ENCODE data around the gene ASB10. TPM values are rescaled to one million over a fixed set of nuclear protein-coding genes. Genes with fewer than 3 reads are reported as not detected.

ASB10 gene
- total RNA-seq, 6 experiments from 2014 or later = not detected

GRCh38 chr7:151211155-151211772 lies 24.2 kb upstream of the ASB10 start:
- no peaks in the 10 kb centered on the region for H3K4me1 ChIP-seq
- intact Hi-C loops (cut with DNase I) = no loop called here
- peaks cover 0 to 31% (median 11%) of the 10 kb centered on the region in 4 donors for H3K36me3 ChIP-seq
- H3K4me3 ChIP-seq = no peak overlapping the region
- no peaks in the 10 kb centered on the region for H3K9me3 ChIP-seq
- ATAC-seq (no peak), DNase-seq (no peak)
- no peak overlapping the region for H3K27ac ChIP-seq
- WGBS (ENCODE audit: insufficient coverage, low coverage, low lambda C conversion rate, missing lambda C conversion rate) = 78% methylated on average over 3 of the region's 3 CpGs
- H3K27me3 ChIP-seq = no peaks in the 10 kb centered on the region
- no peak for TF ChIP-seq POLR2A (IDR thresholded peaks at IDR 0.05)
- TF ChIP-seq, protein P1, sequence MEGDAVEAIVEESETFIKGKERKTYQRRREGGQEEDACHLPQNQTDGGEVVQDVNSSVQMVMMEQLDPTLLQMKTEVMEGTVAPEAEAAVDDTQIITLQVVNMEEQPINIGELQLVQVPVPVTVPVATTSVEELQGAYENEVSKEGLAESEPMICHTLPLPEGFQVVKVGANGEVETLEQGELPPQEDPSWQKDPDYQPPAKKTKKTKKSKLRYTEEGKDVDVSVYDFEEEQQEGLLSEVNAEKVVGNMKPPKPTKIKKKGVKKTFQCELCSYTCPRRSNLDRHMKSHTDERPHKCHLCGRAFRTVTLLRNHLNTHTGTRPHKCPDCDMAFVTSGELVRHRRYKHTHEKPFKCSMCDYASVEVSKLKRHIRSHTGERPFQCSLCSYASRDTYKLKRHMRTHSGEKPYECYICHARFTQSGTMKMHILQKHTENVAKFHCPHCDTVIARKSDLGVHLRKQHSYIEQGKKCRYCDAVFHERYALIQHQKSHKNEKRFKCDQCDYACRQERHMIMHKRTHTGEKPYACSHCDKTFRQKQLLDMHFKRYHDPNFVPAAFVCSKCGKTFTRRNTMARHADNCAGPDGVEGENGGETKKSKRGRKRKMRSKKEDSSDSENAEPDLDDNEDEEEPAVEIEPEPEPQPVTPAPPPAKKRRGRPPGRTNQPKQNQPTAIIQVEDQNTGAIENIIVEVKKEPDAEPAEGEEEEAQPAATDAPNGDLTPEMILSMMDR (IDR thresholded peaks at IDR 0.05) = no peak

GRCh38 chr7:151210087-151210854 lies 23.2 kb upstream of the ASB10 start, which contains the start of gene H2BK1:
Gene H2BK1, minus strand, starts transcription at chr7:151210488. Its CDS starts 170 bp downstream, at chr7:151210318.
- H3K9me3 ChIP-seq = no peaks in the 10 kb centered on the region
- intact Hi-C loops (cut with DNase I) = no loop called here
- TF ChIP-seq, protein P1 (IDR thresholded peaks at IDR 0.05) = no peak
- no peak for TF ChIP-seq POLR2A (IDR thresholded peaks at IDR 0.05)
- H3K27me3 ChIP-seq = no peaks in the 10 kb centered on the region
- ATAC-seq = no peak
- H3K27ac ChIP-seq = no peak within 1 kb of the TSS
- H3K36me3 ChIP-seq = peaks cover 0 to 21% (median 8%) of the 10 kb centered on the region in 4 donors
- no peak within 1 kb of the TSS for H3K4me3 ChIP-seq
- 81% methylated on average over 16 of the region's 17 CpGs for WGBS (ENCODE audit: insufficient coverage, low coverage, low lambda C conversion rate, missing lambda C conversion rate)
- H3K4me1 ChIP-seq = no peaks in the 10 kb centered on the region
- no peak for DNase-seq

DNA sequence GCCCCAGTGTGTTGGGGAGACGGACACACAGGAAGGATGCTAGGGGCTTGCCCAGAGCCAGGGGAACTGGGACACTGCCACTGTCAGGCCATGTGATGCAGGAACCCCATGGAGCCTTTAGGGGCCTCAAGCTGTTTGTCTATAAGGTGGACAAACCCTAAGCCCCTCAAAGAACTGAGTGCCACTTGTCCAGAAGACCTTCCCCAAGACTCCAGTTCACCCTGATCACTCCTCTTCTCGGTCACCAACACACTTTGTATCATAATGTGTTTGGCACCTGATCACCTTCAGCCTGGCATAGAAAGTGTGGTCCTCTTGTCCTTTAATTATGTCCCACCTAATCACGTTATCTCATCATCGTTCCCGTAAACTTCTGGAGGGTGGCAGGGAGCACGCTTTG lies 22.5 kb upstream of the ASB10 start:
- DNase-seq (no peak), ATAC-seq (no peak)
- Histone ChIP-seq H3K4me3 (no peak overlapping the region), H3K27me3 (no peaks in the 10 kb centered on the region), H3K4me1 (no peaks in the 10 kb centered on the region), H3K9me3 (no peaks in the 10 kb centered on the region), H3K27ac (no peak overlapping the region), H3K36me3 (peaks cover 0 to 14% (median 3%) of the 10 kb centered on the region in 4 donors)
- TF ChIP-seq POLR2A (IDR thresholded peaks at IDR 0.05) = no peak
- TF ChIP-seq, protein P1 (IDR thresholded peaks at IDR 0.05) = no peak
- intact Hi-C loops (cut with DNase I) = no loop called here
- no CpG with 5 or more reads among the region's 6 CpGs for WGBS (ENCODE audit: insufficient coverage, low coverage, low lambda C conversion rate, missing lambda C conversion rate)

DNA sequence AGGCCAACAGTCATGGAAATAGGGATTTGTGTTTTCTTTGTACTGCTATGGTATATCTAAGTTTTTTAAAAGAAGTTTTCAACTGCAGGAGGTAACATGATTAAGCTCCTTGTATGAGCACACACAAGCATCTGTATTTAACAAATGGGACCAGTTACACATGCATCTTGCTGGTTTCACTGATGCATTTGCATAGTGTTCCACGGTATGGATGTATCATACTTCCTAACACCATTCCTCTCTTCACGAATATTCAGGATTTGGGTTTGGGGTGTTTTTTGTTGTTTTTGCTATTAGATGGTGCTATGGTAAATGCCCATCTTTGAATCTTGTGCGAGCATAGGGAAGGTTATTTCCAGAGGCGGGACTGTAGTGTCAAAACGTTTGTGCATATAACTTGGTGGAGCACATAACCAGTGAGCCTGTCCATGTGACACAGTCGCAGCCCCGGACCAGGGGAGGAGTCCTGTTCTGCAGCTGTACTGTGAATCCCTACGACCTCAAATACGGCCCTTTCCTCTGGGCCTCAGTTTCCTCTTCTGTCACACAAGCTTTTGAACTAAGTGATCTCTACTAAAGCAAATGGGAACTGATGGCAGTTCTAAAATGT lies 21.3 kb upstream of the ASB10 start:
- no peak for ATAC-seq
- no peak for DNase-seq
- no peak overlapping the region for H3K27ac ChIP-seq
- WGBS (ENCODE audit: insufficient coverage, low coverage, low lambda C conversion rate, missing lambda C conversion rate) = 67% methylated on average over 9 of the region's 9 CpGs
- H3K4me1 ChIP-seq = no peaks in the 10 kb centered on the region
- H3K4me3 ChIP-seq = no peak overlapping the region
- intact Hi-C loops (cut with DNase I) = no loop called here
- peaks cover 0 to 5% (median 0%) of the 10 kb centered on the region in 4 donors for H3K36me3 ChIP-seq
- H3K27me3 ChIP-seq = no peaks in the 10 kb centered on the region
- no peak for TF ChIP-seq POLR2A (IDR thresholded peaks at IDR 0.05)
- TF ChIP-seq, protein P1 (IDR thresholded peaks at IDR 0.05) = no peak
- no peaks in the 10 kb centered on the region for H3K9me3 ChIP-seq
